GM12878 (cell line): ENCODE measurements around the gene SLA2.

ENCODE experiments used
- ATF7 ChIP-seq: fragments of 450-650 bp; IDR thresholded peaks from 2 replicates; pipeline ENCODE4 v1.6.1; 2016; ENCODE audit warnings: low read depth, mild to moderate bottlenecking
- CBX3 ChIP-seq: fragments of 200-600 bp; sonication (generic); IDR thresholded peaks from 2 replicates; pipeline ENCODE4 v1.6.1; 2016; ENCODE audit warnings: low read depth, borderline replicate concordance
- EP300 ChIP-seq, 2 experiments: fragments of 150-350 bp in 1 of 2; IDR thresholded peaks; 2 replicates each; pipeline ENCODE4 v1.6.1; 2011 to 2012; ENCODE audit warnings: low read depth in 2 of 2, low read length in 2 of 2, borderline replicate concordance in 1 of 2, improper control_type of control experiment in 1 of 2, inconsistent platforms in 1 of 2; ENCODE audit not compliant: control insufficient read depth in 1 of 2
- EZH2 ChIP-seq: IDR thresholded peaks from 2 replicates; pipeline ENCODE4 v1.6.1; 2012; ENCODE audit warnings: low read depth, mild to moderate bottlenecking, control low read depth, inconsistent platforms, low read length, borderline replicate concordance; ENCODE audit not compliant: control insufficient read depth
- IKZF1 ChIP-seq: fragments of 450-650 bp; conservative IDR thresholded peaks from 2 replicates; pipeline ENCODE4 v1.6.1; 2017; ENCODE audit warnings: antibody characterized with exemption, mild to moderate bottlenecking
- MXI1 ChIP-seq: fragments of 150-350 bp; IDR thresholded peaks from 2 replicates; pipeline ENCODE4 v1.6.1; 2011; ENCODE audit warnings: low read depth, mild to moderate bottlenecking, inconsistent platforms, low read length, improper control_type of control experiment
- POLR2AphosphoS5 ChIP-seq: IDR thresholded peaks from 2 replicates; pipeline ENCODE4 v1.6.1; 2011; ENCODE audit warnings: mild to moderate bottlenecking, low read length, inconsistent platforms
- SIN3A ChIP-seq: IDR thresholded peaks from 2 replicates; pipeline ENCODE4 v1.6.1; 2012; ENCODE audit warnings: low read depth, low read length, improper control_type of control experiment
- TF ChIP-seq, protein P1 (sequence below), 3 experiments: IDR thresholded peaks in 2 of 3; conservative IDR thresholded peaks in 1 of 3; 2 replicates each; pipeline ENCODE4 v1.5.1; 2011; ENCODE audit warnings: low read depth in 3 of 3, low read length in 3 of 3, mild to moderate bottlenecking in 3 of 3, control low read depth in 2 of 3, moderate library complexity in 2 of 3, inconsistent platforms in 1 of 3, mixed read lengths in 1 of 3; ENCODE audit not compliant: control insufficient read depth in 2 of 3, insufficient read depth in 1 of 3; ENCODE audit errors: extremely low read depth in 1 of 3
- TF ChIP-seq, protein P2 (sequence below): fragments of 450-650 bp; IDR thresholded peaks from 2 replicates; pipeline ENCODE4 v1.6.1; 2017; ENCODE audit warnings: antibody characterized with exemption, mild to moderate bottlenecking, moderate library complexity
- TF ChIP-seq, protein P3 (sequence below): IDR thresholded peaks from 2 replicates; pipeline ENCODE4 v1.6.1; 2011; ENCODE audit warnings: borderline replicate concordance, low read depth, mild to moderate bottlenecking, moderate library complexity, mixed read lengths, low read length; ENCODE audit not compliant: insufficient read depth; ENCODE audit errors: extremely low read length

DNA sequence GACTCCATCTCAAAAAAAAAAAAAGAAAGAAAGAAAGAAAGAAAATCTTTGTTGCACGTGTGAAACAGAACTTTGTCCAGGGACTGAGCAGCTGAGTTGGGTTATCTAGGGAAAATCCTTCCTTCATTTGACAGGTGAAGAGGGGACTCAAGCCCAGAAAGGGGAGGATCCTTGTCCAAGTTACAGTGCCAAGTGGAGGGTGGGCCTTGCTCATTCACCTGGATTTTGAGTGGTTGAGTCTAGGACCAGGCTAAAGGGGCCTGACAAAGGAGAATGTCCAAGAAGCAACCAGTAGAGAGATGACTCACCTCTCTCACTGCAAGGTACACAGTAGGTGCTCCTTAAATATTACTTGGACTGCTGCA lies 69.9 kb downstream of the SLA2 start:
- no peak for TF ChIP-seq IKZF1
- no peak for TF ChIP-seq MXI1
- TF ChIP-seq, protein P1, sequence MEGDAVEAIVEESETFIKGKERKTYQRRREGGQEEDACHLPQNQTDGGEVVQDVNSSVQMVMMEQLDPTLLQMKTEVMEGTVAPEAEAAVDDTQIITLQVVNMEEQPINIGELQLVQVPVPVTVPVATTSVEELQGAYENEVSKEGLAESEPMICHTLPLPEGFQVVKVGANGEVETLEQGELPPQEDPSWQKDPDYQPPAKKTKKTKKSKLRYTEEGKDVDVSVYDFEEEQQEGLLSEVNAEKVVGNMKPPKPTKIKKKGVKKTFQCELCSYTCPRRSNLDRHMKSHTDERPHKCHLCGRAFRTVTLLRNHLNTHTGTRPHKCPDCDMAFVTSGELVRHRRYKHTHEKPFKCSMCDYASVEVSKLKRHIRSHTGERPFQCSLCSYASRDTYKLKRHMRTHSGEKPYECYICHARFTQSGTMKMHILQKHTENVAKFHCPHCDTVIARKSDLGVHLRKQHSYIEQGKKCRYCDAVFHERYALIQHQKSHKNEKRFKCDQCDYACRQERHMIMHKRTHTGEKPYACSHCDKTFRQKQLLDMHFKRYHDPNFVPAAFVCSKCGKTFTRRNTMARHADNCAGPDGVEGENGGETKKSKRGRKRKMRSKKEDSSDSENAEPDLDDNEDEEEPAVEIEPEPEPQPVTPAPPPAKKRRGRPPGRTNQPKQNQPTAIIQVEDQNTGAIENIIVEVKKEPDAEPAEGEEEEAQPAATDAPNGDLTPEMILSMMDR (IDR thresholded peaks at IDR 0.05 in 2 of 3, conservative IDR thresholded peaks at IDR 0.05 in 1 of 3; ENCODE audit: control insufficient read depth in 2 of 3, extremely low read depth in 1 of 3, insufficient read depth in 1 of 3, low read depth in 3 of 3, low read length in 3 of 3): no peak
- no peak for TF ChIP-seq SIN3A
- TF ChIP-seq, protein P2, sequence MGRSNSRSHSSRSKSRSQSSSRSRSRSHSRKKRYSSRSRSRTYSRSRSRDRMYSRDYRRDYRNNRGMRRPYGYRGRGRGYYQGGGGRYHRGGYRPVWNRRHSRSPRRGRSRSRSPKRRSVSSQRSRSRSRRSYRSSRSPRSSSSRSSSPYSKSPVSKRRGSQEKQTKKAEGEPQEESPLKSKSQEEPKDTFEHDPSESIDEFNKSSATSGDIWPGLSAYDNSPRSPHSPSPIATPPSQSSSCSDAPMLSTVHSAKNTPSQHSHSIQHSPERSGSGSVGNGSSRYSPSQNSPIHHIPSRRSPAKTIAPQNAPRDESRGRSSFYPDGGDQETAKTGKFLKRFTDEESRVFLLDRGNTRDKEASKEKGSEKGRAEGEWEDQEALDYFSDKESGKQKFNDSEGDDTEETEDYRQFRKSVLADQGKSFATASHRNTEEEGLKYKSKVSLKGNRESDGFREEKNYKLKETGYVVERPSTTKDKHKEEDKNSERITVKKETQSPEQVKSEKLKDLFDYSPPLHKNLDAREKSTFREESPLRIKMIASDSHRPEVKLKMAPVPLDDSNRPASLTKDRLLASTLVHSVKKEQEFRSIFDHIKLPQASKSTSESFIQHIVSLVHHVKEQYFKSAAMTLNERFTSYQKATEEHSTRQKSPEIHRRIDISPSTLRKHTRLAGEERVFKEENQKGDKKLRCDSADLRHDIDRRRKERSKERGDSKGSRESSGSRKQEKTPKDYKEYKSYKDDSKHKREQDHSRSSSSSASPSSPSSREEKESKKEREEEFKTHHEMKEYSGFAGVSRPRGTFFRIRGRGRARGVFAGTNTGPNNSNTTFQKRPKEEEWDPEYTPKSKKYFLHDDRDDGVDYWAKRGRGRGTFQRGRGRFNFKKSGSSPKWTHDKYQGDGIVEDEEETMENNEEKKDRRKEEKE: no peak
- TF ChIP-seq, protein P3, sequence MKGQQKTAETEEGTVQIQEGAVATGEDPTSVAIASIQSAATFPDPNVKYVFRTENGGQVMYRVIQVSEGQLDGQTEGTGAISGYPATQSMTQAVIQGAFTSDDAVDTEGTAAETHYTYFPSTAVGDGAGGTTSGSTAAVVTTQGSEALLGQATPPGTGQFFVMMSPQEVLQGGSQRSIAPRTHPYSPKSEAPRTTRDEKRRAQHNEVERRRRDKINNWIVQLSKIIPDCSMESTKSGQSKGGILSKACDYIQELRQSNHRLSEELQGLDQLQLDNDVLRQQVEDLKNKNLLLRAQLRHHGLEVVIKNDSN: no peak
- no peak for TF ChIP-seq EP300 (IDR thresholded peaks at IDR 0.05; ENCODE audit: borderline replicate concordance in 1 of 2, control insufficient read depth in 1 of 2, low read depth in 2 of 2, low read length in 2 of 2)
- no peak for TF ChIP-seq CBX3
- TF ChIP-seq POLR2AphosphoS5: no peak
- no peak for TF ChIP-seq EZH2
- TF ChIP-seq ATF7: no peak
